Coronary artery (tissue), 2 donors: Measurements from ENCODE around the gene CYBC1.

Experiments
- DNase-seq: peaks from one replicate; pipeline ENCODE4 v3.0.0-alpha.2; 2017; ENCODE audit warnings: low spot score
- H3K27ac ChIP-seq, 2 donors: fragments of 200-600 bp; sonication (generic); one replicate each; pipeline ENCODE4 v1.5.1; 2016 to 2019
- H3K4me3 ChIP-seq: fragments of 200-600 bp; sonication (generic); 2 replicates; pipeline ENCODE4 v1.5.1; 2016; ENCODE audit warnings: mild to moderate bottlenecking, moderate library complexity
- CTCF ChIP-seq: fragments of 200-600 bp; sonication (generic); IDR thresholded peaks from one replicate; pipeline ENCODE4 v1.5.1; 2019; ENCODE audit warnings: antibody characterized with exemption

The CYBC1 gene

GRCh38 chr17:82450357-82451106 is at the start of gene CYBC1:
Gene CYBC1 (minus strand): TSS chr17:82450752. CDS start chr17:82449254, 1,498 bp downstream.
- peak within 1 kb of the TSS; percentile 89 to 94 for H3K27ac ChIP-seq
- no peak for TF ChIP-seq CTCF
- peak; percentile 91 for DNase-seq
- peak within 1 kb of the TSS; percentile 92 for H3K4me3 ChIP-seq

GRCh38 chr17:82497483-82498405 is 47.2 kb upstream of the CYBC1 start:
- H3K27ac ChIP-seq, result peak overlapping the region; percentile 61 to 95
- no peak for DNase-seq
- H3K4me3 ChIP-seq, result peak overlapping the region; percentile 89
- TF ChIP-seq CTCF, result no peak

- DNase-seq, result peak; percentile 98
- Histone ChIP-seq H3K27ac (peak overlapping the region; percentile 61 to 95), H3K4me3 (peak overlapping the region; percentile 89)
- TF ChIP-seq CTCF, result no peak
Measured at GRCh38 chr17:82496529-82497434, 46.2 kb upstream of the CYBC1 start.

- Histone ChIP-seq H3K4me3 (no peak overlapping the region), H3K27ac (peak overlapping the region; percentile 61 to 95)
- DNase-seq, result no peak
- no peak for TF ChIP-seq CTCF
Measured at GRCh38 chr17:82495844-82496528, 45.4 kb upstream of the CYBC1 start.

- Histone ChIP-seq H3K4me3 (peak overlapping the region; percentile 11), H3K27ac (peak overlapping the region; percentile 4 to 78)
- peak; percentile 72 for TF ChIP-seq CTCF
Measured at GRCh38 chr17:82494236-82495055, 43.9 kb upstream of the CYBC1 start.

More at GRCh38 chr17:82494236-82495055, 43.9 kb upstream of the CYBC1 start:
- peak; percentile 94 for DNase-seq
